GOT3 (cell line): ENCODE data around the gene TRIM44.

Experiments
- DNase-seq: peaks from one replicate; lab custom pipeline; 2025; ENCODE audit warnings: mixed read lengths; lab: John Stamatoyannopoulos, UW

The TRIM44 gene

DNA sequence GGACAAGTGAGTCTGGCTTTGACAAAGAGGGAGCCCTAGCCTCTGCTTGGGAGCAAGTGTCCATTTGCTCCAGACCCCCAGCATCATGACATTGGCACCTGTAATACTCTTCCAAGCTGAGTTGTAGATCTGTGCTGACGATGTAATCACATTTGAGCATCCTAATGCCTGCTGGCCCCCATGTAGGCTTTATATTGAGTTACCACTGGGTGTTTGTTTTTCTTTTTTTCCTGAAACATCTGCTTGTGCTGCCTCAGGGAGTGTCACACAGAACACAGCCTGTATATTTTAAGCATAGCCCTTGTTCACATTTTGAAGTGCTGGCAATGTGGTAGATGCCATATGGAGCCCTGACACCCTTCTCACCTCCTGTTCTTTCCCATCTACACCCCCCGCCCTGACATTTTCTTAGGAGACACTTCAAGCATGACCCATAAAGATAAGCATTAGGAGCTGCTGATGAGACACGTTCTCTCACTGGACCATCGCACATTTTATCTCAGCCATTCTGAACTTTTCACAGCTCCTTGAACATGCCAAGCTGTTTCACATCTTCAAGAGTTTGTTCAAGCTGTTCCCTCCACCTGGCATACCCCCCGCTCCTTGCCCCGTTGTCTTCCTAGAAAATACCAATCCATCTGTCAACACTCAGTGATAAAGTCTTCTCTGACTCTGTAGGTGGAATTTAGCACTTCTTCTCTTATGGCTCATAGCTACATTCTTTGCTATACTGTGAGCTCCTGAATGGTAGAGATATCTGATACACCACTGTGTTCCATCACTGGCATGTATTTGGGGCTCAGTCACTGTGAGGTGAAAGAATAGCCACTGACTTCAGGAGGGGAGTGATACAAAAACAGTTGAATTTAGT lies 128.7 kb downstream of the TRIM44 start:
- DNase-seq: no peak

DNA sequence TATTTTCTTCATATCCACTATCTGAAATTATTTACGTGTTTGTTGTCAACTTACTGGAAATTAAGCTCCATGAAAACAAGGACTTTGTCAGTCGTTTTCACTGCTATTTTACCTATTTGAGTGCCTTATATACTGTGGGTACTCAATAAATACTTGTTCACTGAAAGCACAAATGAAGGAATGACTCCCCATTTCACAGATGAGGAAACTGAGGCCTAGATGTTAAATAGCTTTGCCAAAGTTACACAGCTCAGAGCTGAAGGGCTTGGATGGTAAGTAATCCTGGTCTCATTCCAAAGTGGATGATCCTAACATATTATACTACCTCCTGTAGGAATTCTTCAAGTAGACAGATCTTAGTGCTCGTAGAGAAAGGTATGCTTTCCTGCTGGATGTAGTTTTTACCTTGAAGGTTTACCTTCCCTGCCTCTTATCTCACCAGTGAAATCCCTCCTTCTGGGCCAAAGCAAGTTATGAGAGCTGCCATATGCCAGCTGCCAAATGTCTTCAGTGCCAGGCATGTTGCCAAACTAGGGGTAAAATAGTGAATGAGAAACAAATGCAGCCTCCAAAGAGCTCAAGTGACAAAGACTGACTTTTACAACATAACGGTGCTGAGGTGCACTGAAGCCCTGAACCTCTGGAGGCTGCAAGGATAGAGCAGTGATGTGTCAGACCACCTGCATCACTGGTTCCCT lies 129.7 kb downstream of the TRIM44 start:
- no peak for DNase-seq

DNA sequence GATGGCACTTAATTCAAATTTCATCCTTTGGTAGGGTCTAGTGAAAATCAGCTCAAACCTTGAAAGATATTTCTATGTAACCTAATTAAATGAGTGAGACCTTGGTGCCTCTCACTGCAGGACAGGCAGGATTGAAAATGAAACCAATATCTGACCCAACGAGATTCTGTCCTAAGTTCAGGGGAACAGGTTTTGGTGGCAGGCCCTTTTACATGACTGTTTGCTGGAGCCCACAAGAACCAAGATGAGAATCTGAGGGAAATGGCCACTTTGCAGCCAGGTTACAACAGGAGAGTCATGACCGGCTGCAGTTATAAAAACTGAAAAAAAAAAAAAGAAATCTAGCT lies 130.2 kb downstream of the TRIM44 start:
- no peak for DNase-seq

DNA sequence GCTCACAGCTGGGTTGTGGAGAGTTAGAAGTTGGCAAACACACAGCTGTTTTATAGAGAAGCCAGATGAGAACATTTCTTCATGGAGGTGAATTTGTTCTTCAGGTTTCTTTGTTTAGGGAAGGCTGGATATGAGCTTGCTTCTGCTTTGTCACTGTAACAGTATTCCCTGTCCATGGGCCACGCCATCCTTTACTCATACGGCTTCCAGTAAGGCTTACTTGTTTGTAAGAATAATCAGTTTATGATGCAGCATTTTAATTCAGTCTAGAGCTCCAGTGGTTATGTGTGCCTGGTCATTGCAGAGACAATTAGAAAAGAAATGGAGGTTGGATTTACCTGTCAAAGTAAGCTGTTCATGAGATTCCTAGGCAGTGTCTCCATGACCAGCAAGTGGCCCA lies 131.8 kb downstream of the TRIM44 start:
- DNase-seq: no peak

DNA sequence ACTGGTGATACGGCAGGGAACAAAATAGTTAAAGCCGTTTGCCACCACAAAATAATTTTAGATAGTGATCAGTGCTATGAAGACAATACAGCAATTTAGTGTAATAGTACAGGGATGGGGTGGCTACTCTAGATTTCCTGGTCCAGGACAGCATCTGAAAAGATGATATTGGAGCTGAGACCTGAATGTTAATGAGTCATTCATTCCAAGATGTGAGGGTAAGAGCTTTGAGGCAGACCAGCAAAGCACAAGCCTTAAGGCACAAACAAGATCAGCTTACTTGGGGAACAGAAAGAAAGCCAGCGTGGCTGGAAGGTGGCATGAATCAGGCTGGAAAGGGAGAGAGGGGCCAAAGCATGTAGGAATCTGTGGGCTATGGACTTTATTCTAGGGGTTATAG lies 132.3 kb downstream of the TRIM44 start:
- DNase-seq: no peak

DNA sequence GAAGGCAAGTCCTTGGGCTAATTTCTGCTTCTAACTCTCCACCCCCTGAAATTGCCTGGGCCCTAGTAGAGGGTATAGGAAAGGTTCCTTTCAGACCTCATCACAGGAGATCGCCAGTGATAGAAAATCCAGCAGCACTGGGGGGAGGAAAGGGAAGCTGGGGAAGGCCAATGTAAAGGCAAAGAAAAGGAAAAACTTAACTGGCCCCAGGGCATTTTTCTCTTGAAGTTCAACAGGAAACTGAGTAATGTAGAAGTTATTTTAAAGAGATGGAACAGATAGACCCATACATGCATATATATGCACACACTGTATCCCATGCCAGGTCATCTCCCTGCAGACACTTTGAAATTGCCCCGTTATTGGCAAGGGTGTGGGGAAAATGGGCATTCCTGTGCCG lies 134.0 kb downstream of the TRIM44 start:
- DNase-seq: no peak

DNA sequence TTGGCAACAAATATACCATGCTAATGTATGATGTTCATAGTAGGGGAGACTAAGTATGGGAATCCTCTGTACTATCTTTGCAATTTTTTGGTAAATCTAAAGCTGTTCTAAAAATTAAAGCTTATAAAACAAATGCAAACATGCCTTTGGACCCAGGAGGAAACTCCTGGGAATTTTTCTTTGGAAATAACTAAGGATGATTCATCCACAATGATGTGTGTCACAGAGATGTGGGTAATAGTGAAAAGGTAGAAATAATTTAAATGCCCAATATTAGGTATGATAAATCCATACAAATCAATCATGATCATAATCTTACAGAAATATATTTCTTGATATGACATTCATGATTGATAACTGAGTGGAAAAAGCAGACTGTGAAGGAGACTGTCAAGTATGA lies 135.8 kb downstream of the TRIM44 start:
- no peak for DNase-seq

DNA sequence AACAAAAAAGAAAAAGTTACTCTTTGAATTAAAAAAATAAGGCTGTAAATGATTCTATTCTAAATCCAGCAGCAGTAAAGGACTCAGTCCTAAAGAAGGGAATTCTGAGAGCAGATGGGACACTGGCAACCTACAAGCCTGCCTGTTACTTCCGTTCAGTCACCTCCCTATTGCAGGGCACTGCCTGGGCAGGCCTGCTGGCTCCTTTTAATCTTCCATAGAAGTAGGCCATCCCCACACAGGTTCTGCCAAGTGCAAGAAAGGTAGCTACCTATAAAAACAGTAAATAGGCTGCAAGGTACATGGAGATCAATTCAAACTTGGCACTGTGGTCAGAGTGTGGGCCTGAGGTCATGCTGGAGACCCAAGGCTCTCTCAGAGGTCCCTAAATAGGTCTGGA lies 136.4 kb downstream of the TRIM44 start:
- no peak for DNase-seq

DNA sequence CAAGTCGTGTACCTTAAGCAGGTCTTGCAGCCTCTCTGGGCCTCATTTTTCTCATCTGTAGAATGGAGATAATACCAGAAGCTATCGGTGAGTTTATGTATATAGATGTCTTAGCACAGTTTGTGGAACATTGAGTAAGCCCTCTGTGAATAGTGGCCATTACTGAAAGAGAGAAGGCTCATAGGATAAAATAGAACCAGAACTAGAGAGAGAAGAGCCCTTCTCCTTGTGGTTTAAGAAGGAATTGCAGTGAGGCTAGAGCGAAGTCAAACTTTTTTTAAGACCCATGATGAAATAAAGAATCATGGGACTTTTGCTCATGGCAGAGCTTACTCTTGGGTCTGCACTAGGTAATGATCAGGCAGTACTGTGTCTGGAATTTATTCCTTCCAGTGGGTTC lies 137.1 kb downstream of the TRIM44 start:
- no peak for DNase-seq

DNA sequence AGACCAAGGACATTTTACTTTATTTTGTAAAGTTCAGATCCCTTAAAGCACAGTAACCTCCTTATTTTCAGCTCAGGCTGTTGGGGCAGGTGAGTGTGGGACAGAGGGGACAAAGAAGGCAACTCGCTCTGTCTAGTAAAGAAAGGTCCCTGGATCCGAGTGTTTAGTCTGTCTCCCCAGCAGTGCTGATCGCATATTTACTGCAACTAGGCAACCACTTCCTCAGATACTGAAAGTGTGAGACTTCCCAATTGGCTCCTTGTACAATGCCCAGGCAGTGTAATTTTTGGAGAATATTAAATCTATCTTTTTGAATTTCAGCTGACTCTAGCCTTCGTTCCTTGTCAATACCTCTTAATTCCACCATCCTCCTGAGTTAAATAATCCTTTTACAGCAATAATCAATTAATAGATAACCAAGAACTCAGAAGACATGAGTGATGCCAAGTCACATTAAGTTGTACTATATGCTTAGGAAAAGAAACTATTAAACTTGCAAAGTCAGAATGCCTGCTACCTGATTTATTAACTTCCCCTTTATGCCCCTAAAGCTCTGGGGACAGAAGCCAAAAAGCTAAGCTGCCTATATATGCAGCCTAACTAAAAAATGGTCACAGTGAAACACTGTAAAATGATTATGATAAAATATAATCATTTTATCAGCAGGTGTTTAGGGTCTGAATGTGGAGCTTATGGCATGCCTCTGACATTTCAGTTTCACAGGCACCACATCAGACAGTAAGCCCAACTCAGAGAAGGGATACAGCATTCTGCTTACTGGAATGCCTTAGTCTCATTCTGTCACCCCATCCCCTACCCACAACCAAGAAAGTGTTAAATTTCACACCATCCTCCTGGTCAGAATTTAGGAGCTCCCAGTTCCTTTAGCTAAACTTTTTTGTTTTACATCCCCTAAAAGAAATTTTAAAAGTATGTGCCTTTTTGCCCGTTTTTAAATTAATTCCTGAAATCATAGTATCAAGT lies 138.7 kb downstream of the TRIM44 start:
- no peak for DNase-seq

DNA sequence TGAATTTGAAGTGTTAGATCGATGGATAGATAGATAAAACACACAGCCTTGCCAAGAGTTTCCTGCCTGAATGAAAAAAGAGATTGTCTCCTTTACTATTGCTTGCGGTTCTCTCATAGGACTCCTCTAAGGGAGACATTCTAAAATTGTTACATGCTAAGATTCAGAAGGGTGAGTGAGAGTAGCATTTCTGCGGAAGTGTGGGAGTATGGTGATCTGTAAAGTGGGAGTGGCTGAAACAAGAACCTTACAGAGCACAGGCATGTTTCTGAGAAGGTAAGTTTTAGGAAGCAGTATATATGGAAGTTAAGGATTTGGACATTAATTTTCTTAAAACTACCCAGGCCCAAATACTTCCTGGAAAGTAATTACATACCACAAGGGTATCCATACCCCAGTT lies 139.6 kb downstream of the TRIM44 start:
- no peak for DNase-seq

DNA sequence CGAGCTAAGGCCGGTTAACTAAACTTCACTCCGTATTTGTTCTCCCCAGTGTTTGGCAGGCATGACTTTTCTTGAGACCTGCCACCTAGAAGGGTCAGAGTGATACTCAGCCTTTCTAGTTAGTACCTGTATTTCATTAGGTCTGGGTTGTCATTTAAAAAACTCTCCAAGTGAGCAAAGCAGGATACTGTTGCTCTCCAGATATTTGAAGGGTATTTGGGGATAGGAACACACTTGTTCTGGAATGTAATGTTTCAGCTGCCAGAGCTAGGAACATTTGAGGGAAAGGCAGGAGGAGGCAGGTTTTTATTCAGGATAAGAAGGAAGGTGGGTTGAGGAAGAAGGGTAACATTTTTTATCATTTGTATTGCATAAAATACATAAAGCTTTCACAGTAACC lies 140.1 kb downstream of the TRIM44 start:
- no peak for DNase-seq

DNA sequence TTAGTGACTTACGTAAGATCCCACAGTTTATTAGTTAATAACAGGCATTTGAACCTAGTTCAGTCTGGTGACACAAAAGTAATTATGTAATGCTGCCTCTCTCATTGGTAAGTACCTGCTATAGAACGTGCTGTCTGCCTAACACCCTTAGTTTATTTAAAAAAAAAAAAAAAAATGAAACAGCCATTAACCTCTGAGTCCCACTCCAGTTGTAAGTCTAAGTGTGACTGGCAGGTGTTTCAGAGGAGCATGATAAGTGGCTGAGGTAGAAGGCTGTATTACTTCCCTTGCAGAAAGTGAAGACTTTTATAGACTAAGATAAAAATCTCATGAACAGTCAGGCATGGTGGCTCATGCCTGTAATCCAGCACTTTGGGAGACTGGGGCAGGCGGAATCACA lies 140.5 kb downstream of the TRIM44 start:
- DNase-seq: no peak

DNA sequence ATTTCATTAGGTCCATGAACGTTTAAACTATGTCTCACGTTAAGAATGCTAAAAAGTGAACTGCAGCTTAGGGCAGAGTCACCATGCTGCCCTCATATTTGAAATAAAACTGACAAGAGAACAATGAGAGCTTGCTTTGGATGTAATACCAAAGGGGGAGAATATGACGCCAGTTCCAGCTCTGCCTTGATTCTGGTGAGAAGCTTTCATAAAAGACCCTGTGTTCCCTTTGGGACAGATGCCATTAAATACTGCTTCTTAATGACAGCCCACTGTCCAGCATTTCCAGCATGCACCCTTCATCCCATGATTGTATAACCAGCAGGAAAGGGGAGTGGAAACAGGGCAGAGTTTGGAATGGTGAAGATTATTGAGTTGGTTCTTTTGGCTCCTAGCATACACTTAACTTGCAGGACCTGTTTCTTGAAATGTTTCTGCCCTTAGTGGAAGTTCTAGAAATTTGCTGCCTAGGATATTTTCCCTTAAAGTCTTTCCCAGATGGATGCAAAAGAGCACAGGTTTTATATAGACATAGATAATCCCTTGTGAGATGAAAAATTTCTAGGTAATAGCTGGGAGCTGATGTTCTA lies 142.0 kb downstream of the TRIM44 start:
- no peak for DNase-seq

DNA sequence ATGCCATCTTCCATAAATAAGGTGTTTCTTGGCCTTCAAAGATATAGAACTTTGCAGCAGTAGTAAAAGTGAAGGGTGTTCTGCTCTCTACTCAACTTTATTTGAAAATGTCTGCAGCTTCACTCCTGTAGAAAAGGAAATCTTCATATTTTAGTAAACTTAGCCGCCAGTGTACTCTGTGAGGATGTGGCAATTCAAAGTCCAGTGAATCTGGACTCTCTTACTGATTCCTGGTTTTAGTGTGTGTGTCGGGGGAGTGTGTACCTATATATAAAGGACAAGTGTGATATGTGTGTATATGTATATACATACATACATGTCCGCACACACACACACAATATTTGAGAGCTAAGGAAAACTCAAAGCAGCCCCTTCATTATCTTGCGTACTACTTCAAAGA lies 147.0 kb downstream of the TRIM44 start:
- DNase-seq: no peak

DNA sequence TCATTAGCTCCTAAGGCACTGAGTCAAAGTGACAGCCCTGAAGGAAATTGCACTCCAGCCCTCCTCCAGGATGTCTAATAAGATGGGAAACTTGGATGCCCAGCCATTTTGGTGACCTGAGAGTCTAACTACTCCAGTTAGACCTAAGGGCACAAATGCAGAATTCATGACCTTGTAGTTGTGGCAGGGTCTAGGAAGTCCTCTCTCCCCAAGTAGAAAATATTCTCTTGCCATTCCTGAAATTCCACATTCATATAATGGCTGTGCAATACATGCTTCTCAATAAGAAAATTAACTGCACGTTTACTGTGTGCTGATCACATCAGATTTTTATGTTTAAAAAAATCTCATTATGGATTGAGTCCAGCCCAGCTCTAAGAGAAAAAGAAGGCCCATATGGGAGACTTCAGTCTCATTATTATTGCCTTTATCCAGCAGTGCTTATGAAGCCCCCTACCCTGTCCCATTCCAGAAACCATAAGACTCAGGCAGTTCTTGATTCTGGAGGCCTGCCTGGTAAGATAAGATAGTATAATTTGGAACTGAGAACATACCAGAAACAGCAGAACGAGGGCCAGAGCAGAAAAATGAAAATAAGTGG lies 147.6 kb downstream of the TRIM44 start:
- no peak for DNase-seq

DNA sequence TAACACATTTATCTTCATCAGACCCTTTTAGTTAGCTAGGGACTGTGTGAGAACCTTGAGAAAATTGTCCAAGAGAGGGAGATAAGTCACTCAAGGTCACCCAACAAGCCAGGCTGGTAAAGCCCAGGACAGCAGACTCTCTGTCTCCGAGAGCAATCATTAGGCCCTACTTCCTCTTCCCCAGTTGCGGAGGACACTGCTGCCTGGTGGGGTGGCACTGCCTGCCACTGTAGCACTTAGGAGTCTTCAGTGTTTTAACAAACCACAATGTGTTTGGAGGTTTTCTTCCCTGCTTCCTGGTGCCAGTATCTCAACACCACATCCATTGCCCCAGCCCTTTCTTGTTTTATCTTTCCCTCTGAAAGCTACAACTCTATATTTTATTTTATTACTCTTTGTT lies 149.2 kb downstream of the TRIM44 start:
- DNase-seq: no peak

DNA sequence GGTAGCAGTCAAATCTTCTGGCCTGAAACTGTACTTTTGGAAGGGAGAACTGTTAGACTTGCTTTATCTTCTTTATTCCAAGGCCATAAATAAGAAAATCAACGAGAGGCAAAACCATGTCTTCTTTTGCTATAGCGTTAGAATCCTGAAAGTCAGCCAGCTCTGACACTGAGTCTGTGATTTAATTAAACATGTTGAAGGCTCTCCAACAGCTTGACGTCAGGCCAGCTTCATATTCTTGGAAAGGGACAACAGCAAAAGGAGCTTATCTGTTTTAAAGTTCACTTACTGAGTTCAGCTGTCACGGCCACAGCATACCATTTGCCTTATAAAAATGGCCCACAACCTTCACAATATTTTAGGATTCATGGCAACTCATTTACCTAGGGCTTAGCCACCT lies 150.3 kb downstream of the TRIM44 start:
- no peak for DNase-seq

DNA sequence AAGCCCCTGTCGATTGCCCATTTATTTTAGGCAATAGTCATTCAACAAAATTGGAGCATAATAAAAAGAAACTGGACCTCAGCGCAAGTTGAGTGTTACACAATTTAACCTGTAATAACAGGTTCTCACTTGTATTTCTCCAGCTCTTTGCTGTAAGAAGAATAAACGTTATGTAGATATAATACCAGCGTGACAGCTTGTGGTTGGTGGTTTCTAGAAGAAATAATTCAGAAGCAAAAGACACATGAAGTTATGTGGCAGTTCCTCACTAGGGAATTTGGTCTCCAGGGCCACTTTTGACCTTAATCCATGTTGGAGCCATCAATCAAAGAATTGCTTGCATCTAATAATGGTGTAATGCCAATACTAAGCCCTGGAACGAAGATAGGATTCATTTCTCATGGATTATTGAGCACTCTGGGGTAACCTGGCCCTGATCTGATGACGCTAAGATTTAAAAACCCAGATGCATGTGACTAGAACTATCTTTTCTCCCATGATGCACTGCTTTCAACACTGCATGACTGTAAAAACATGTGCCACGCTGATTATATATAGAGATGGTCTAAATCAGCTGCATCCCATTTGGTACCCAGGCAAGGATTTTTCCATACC lies 151.6 kb downstream of the TRIM44 start:
- DNase-seq: no peak

DNA sequence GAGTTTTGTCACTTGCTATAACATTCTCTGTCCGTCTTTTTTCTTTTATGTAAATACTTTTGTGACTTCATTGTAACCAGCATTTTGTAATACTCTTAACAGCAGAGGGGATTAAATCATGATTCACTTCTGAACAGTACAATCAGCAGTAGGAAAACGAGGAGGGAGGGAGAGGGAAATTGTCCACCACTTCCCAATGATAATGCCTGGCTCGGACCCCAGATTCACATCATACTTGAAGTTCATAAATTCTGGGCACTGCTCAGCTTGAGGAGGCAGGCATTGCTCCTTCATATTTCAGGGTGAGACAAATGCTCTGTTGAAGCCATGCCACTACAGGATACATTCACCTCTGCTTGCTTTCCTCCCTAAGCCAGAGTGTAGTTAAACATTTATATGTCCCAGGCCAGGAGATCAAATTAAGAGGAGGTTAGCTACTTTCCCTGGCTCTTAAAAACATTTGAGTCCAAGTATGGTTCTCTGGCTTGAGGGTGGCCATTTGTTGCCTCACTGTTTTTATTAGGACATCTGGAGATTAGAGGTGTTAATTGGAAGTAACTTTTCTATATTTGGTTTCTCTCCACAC lies 152.2 kb downstream of the TRIM44 start:
- no peak for DNase-seq
